Measurements from ENCODE around the gene ZNF107. TPM values are rescaled to one million over a fixed set of nuclear protein-coding genes. Genes with fewer than 3 reads are reported as not detected.

ZNF107 gene
- total and polyA plus RNA-seq, 2 of the 8 experiments (the other 6 are each of a cell fraction or from before 2014, with no cell fraction given): 3.4 to 31.0 TPM

DNA sequence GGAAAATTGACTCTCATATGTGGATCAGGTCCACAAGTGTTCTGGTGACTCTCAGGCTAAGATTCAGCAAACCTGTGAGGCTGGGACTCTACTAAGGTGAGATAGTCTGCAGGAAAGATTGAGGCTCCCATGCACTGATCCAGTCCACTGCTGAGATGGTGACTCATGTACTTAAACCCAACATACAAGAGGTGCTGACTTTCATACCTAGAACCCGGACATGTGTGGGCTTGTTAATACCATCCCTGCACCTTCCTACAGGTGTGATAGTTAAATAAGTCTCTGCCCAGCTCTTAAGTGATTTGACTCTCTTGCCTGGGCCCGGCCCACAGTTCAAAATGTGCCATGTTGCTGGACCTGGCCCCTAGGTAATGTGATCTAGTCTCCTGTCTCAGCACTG, 27.1 kb upstream of the ZNF107 start:
- no peak overlapping the region for H2BK5ac ChIP-seq (ENCODE audit: low read depth, low read length)
- H3K23ac ChIP-seq (ENCODE audit: insufficient read length): no peak overlapping the region
- no peak overlapping the region for H2AK5ac ChIP-seq (ENCODE audit: low read depth, low read length)
- no peaks in the 10 kb centered on the region for H3K79me2 ChIP-seq (ENCODE audit: control insufficient read depth in 1 of 2, insufficient read depth in 2 of 2, low read length in 2 of 2)
- ChIA-PET POLR2A (ENCODE audit: partially characterized antibody) (no interaction called here), CTCF (ENCODE audit: partially characterized antibody) (no interaction called here)
- no peaks in the 10 kb centered on the region for H3K27me3 ChIP-seq (replicated peaks in 1 of 4; ENCODE audit: control insufficient read depth in 3 of 4, extremely low read depth in 1 of 4, insufficient read depth in 3 of 4, low read length in 3 of 4)
- H3K36me3 ChIP-seq (ENCODE audit: control insufficient read depth in 2 of 4, insufficient read depth in 4 of 4, low read length in 3 of 4): no peaks in the 10 kb centered on the region; a peak in 2 of 8 replicates
- no peak for DNase-seq (ENCODE audit: low read depth in 1 of 2, low spot score in 2 of 2)
- no peak overlapping the region for H2BK20ac ChIP-seq (ENCODE audit: low read length)
- no peaks in the 10 kb centered on the region for H4K20me1 ChIP-seq (replicated peaks in 1 of 2; ENCODE audit: control insufficient read depth in 1 of 2, insufficient read depth in 2 of 2, low read length in 2 of 2)
- no peak overlapping the region for H4K91ac ChIP-seq (replicated peaks; ENCODE audit: insufficient read length, low read length)
- no peak for FAIRE-seq
- H3K56ac ChIP-seq (replicated peaks; ENCODE audit: insufficient read length, low read depth, low read length): no peak overlapping the region
- H3K18ac ChIP-seq (ENCODE audit: extremely low read depth, low read length): no peak overlapping the region
- no peak overlapping the region for H4K8ac ChIP-seq (ENCODE audit: extremely low read depth, insufficient read depth, low read length)
- H3K27ac ChIP-seq (ENCODE audit: low read depth, low read length): no peak overlapping the region
- H3K9me3 ChIP-seq (ENCODE audit: insufficient read depth in 2 of 2, low read depth in 1 of 2, low read length in 1 of 2): peaks cover 84 to 97% of the 10 kb centered on the region in 2 experiments
- H3K23me2 ChIP-seq (ENCODE audit: low read depth, low read length): no peaks in the 10 kb centered on the region
- H3K9ac ChIP-seq (replicated peaks in 1 of 4; ENCODE audit: extremely low read depth in 1 of 4, low read depth in 3 of 4, low read length in 3 of 4): no peak overlapping the region
- no peak overlapping the region for H4K5ac ChIP-seq (ENCODE audit: insufficient read length, low read depth, low read length)
- no peak overlapping the region for H2BK120ac ChIP-seq (replicated peaks; ENCODE audit: low read depth, low read length)
- H3K4me3 ChIP-seq (ENCODE audit: extremely low read depth in 1 of 4, insufficient read depth in 2 of 4, low read depth in 3 of 4, low read length in 4 of 4): no peak overlapping the region
- H2AFZ ChIP-seq (ENCODE audit: low read length): no peak overlapping the region
- 79% methylated on average over 2 of the region's 2 CpGs; no CpG with 5 or more reads in 1 of the 2 experiments for WGBS, 2 experiments (ENCODE audit: extremely low coverage in 1 of 2, insufficient coverage in 1 of 2, insufficient read length in 1 of 2, insufficient replicate concordance in 2 of 2, low coverage in 1 of 2, low lambda C conversion rate in 2 of 2, missing lambda C conversion rate in 1 of 2)
- H2BK15ac ChIP-seq (ENCODE audit: low read length): no peak overlapping the region
- H3K4me2 ChIP-seq (ENCODE audit: insufficient read depth in 1 of 2, low read depth in 2 of 2, low read length in 2 of 2): no peak overlapping the region
- H3K4me1 ChIP-seq (replicated peaks in 1 of 4; ENCODE audit: control insufficient read depth in 3 of 4, insufficient read depth in 4 of 4, low read length in 3 of 4): no peaks in the 10 kb centered on the region
- H3K4ac ChIP-seq (replicated peaks; ENCODE audit: insufficient read length, low read depth, low read length): no peak overlapping the region
- H2BK12ac ChIP-seq (ENCODE audit: low read depth, low read length): no peak overlapping the region
- no peak overlapping the region for H3K14ac ChIP-seq (ENCODE audit: insufficient read length)
- no peaks in the 10 kb centered on the region for H3K79me1 ChIP-seq (ENCODE audit: low read depth, low read length)
- TF ChIP-seq PHF8 (conservative IDR thresholded peaks at IDR 0.05; ENCODE audit: low read depth, low read length): no peak
- TF ChIP-seq SIN3A (conservative IDR thresholded peaks at IDR 0.05 in 1 of 2, IDR thresholded peaks at IDR 0.05 in 1 of 2; ENCODE audit: low read depth in 1 of 2, low read length in 2 of 2): no peak
